Measurements from ENCODE around the gene GAS2L2. TPM values are rescaled to one million over a fixed set of nuclear protein-coding genes. Genes with fewer than 3 reads are reported as not detected.

GAS2L2 gene
- total and polyA plus RNA-seq, 2 experiments from 2014 or later, result 0.06 TPM; not detected in 1

DNA sequence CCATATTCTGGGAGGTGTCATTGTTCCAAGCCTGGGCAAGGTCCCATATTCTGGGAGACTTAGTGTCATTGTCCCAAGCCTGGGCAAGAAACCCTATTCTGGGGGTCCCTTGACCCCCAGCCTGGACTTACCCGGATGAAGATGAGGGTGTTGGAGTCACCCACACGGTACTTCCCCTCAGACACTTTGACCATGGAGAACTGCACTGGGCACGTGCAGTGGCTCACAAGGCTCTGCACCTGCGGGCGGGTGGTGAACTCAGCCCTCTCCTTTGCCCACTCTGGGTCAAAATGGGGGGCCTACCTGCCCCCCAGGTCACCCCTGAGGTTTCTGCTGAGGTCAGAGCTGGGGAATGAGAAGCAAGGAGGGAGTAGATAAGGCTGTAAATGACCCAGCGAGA is 4.1 kb downstream of the GAS2L2 start:
- Histone ChIP-seq H3K36me3 (ENCODE audit: insufficient read depth) (no peaks in the 10 kb centered on the region), H3K79me2 (replicated peaks; ENCODE audit: insufficient read depth) (no peaks in the 10 kb centered on the region), H3K27ac (ENCODE audit: low read depth) (no peak overlapping the region), H3K27me3 (ENCODE audit: insufficient read depth) (peaks cover 24% of the 10 kb centered on the region), H4K20me1 (replicated peaks; ENCODE audit: insufficient read depth) (no peaks in the 10 kb centered on the region; the same call in 1 of the 2 replicates), H3F3A (replicated peaks; ENCODE audit: low read depth) (0 out of 2 replicates have a peak, but pooled peaks cover under 1% of the 10 kb centered on the region), H2AFZ (no peak overlapping the region), H3K4me2 (no peak overlapping the region), H3K4me3 (no peak overlapping the region), H3K9me2 (ENCODE audit: insufficient read depth) (no peaks in the 10 kb centered on the region), H3K4me1 (ENCODE audit: insufficient read depth) (peaks cover 6% of the 10 kb centered on the region; the same call in 1 of the 2 replicates)
- peaks cover 34% of the 10 kb centered on the region for H3K27me3 Mint-ChIP-seq (ENCODE audit: insufficient read depth, low read depth, poor library complexity)
- H3K4me3 Mint-ChIP-seq, result no peak overlapping the region
- H3K9me3 Mint-ChIP-seq, result no peaks in the 10 kb centered on the region
- no peak for ATAC-seq
- DNase-seq (ENCODE audit: low spot score), result no peak
- H3K4me1 Mint-ChIP-seq, result peaks cover 31% of the 10 kb centered on the region
- TF ChIP-seq, protein P1, sequence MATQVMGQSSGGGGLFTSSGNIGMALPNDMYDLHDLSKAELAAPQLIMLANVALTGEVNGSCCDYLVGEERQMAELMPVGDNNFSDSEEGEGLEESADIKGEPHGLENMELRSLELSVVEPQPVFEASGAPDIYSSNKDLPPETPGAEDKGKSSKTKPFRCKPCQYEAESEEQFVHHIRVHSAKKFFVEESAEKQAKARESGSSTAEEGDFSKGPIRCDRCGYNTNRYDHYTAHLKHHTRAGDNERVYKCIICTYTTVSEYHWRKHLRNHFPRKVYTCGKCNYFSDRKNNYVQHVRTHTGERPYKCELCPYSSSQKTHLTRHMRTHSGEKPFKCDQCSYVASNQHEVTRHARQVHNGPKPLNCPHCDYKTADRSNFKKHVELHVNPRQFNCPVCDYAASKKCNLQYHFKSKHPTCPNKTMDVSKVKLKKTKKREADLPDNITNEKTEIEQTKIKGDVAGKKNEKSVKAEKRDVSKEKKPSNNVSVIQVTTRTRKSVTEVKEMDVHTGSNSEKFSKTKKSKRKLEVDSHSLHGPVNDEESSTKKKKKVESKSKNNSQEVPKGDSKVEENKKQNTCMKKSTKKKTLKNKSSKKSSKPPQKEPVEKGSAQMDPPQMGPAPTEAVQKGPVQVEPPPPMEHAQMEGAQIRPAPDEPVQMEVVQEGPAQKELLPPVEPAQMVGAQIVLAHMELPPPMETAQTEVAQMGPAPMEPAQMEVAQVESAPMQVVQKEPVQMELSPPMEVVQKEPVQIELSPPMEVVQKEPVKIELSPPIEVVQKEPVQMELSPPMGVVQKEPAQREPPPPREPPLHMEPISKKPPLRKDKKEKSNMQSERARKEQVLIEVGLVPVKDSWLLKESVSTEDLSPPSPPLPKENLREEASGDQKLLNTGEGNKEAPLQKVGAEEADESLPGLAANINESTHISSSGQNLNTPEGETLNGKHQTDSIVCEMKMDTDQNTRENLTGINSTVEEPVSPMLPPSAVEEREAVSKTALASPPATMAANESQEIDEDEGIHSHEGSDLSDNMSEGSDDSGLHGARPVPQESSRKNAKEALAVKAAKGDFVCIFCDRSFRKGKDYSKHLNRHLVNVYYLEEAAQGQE (IDR thresholded peaks at IDR 0.05; ENCODE audit: unreplicated experiment), result no peak
- TF ChIP-seq STAT1 (IDR thresholded peaks at IDR 0.05; ENCODE audit: unreplicated experiment) (no peak), CREB1 (CRISPR knock-in tag; IDR thresholded peaks at IDR 0.05; ENCODE audit: low read depth) (no peak), EZH2phosphoT487 (IDR thresholded peaks at IDR 0.05; ENCODE audit: unreplicated experiment) (no peak), ZNF114 (CRISPR knock-in tag; IDR thresholded peaks at IDR 0.05) (no peak)
- TF ChIP-seq, protein P2, sequence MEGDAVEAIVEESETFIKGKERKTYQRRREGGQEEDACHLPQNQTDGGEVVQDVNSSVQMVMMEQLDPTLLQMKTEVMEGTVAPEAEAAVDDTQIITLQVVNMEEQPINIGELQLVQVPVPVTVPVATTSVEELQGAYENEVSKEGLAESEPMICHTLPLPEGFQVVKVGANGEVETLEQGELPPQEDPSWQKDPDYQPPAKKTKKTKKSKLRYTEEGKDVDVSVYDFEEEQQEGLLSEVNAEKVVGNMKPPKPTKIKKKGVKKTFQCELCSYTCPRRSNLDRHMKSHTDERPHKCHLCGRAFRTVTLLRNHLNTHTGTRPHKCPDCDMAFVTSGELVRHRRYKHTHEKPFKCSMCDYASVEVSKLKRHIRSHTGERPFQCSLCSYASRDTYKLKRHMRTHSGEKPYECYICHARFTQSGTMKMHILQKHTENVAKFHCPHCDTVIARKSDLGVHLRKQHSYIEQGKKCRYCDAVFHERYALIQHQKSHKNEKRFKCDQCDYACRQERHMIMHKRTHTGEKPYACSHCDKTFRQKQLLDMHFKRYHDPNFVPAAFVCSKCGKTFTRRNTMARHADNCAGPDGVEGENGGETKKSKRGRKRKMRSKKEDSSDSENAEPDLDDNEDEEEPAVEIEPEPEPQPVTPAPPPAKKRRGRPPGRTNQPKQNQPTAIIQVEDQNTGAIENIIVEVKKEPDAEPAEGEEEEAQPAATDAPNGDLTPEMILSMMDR (conservative IDR thresholded peaks at IDR 0.05; ENCODE audit: low read depth in 2 of 2), result no peak
- no peaks in the 10 kb centered on the region for H3K36me3 Mint-ChIP-seq (ENCODE audit: low read depth)
- no peak overlapping the region for H3K27ac Mint-ChIP-seq

DNA sequence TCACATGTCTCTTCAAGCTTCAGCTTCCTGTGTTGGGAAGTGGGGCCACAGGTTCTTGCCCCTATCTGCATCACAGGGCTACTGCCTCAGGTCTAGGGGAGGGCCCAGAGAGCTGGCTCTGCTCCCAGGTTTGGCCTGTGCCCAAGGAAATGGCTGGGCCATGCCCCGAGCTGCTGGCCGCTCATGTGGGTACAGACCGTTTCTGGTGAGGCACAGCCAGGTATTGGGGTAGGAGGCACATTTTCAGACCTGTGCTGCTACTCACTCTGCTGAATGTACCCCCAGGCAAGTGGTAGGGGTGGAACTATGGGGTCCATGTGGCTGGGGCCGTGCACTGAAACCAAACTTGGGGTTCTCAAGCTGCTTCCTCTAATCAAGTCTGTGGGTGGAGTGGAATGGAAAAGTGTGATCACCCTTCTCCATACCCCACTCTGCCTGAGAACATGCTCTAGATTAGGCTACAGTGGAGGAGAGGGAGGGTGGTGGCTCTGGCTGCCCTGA is 4.6 kb downstream of the GAS2L2 start:
- H3K36me3 ChIP-seq (ENCODE audit: insufficient read depth), result no peaks in the 10 kb centered on the region
- no peak for ATAC-seq
- DNase-seq (ENCODE audit: low spot score), result no peak
- H3K27ac Mint-ChIP-seq, result no peak overlapping the region
- H2AFZ ChIP-seq, result 0 out of 2 replicates have a peak overlapping the region, but pooled peaks have one; percentile 28
- no peaks in the 10 kb centered on the region for H3K79me2 ChIP-seq (replicated peaks; ENCODE audit: insufficient read depth)
- peaks cover 34% of the 10 kb centered on the region for H3K27me3 Mint-ChIP-seq (ENCODE audit: insufficient read depth, low read depth, poor library complexity)
- H3K4me3 ChIP-seq, result no peak overlapping the region
- H4K20me1 ChIP-seq (replicated peaks; ENCODE audit: insufficient read depth), result no peaks in the 10 kb centered on the region; the same call in 1 of the 2 replicates
- H3K4me3 Mint-ChIP-seq, result no peak overlapping the region
- H3K4me2 ChIP-seq, result no peak overlapping the region
- H3F3A ChIP-seq (replicated peaks; ENCODE audit: low read depth), result 0 out of 2 replicates have a peak, but pooled peaks cover 2% of the 10 kb centered on the region
- no peaks in the 10 kb centered on the region for H3K9me2 ChIP-seq (ENCODE audit: insufficient read depth)
- peaks cover 6% of the 10 kb centered on the region; the same call in 1 of the 2 replicates for H3K4me1 ChIP-seq (ENCODE audit: insufficient read depth)
- H3K27me3 ChIP-seq (ENCODE audit: insufficient read depth), result peaks cover 26% of the 10 kb centered on the region
- no peaks in the 10 kb centered on the region; the same call in 2 of the 3 replicates for H3K9me3 Mint-ChIP-seq
- peaks cover 31% of the 10 kb centered on the region for H3K4me1 Mint-ChIP-seq
- H3K36me3 Mint-ChIP-seq (ENCODE audit: low read depth), result no peaks in the 10 kb centered on the region
- no peak overlapping the region for H3K27ac ChIP-seq (ENCODE audit: low read depth)
- TF ChIP-seq ZNF114 (CRISPR knock-in tag; IDR thresholded peaks at IDR 0.05) (no peak), JUNB (IDR thresholded peaks at IDR 0.05; ENCODE audit: unreplicated experiment) (no peak), EZH2phosphoT487 (IDR thresholded peaks at IDR 0.05; ENCODE audit: unreplicated experiment) (no peak), NANOG (IDR thresholded peaks at IDR 0.05; ENCODE audit: borderline replicate concordance) (no peak)
- TF ChIP-seq, protein P2 (conservative IDR thresholded peaks at IDR 0.05; ENCODE audit: low read depth in 2 of 2), result no peak

Measured in GM23338 (cell line).